IMR-90 (cell line): ENCODE results near the gene RIMBP2.

Experiments used
- BHLHE40 ChIP-seq: fragments of 150-350 bp; IDR thresholded peaks from 2 replicates; pipeline ENCODE4 v1.6.1; 2016; ENCODE audit warnings: mild to moderate bottlenecking, low read depth, low read length
- CEBPB ChIP-seq: IDR thresholded peaks from 2 replicates; pipeline ENCODE4 v1.6.1; 2012; ENCODE audit warnings: low read depth, low read length, improper control_type of control experiment
- CTCF ChIP-seq: conservative IDR thresholded peaks from 2 replicates; pipeline ENCODE4 v1.5.1; 2012; ENCODE audit warnings: mild to moderate bottlenecking, low read depth, low read length, improper control_type of control experiment
- FOS ChIP-seq: fragments of 150-350 bp; IDR thresholded peaks from 2 replicates; pipeline ENCODE4 v1.6.1; 2016; ENCODE audit warnings: low read depth, low read length
- MAFK ChIP-seq: IDR thresholded peaks from 2 replicates; pipeline ENCODE4 v1.6.1; 2012; ENCODE audit warnings: low read depth, low read length, improper control_type of control experiment
- MAZ ChIP-seq: IDR thresholded peaks from 2 replicates; pipeline ENCODE4 v1.6.1; 2012; ENCODE audit warnings: low read depth, mild to moderate bottlenecking, low read length, improper control_type of control experiment, moderate library complexity, borderline replicate concordance
- MXI1 ChIP-seq: IDR thresholded peaks from 2 replicates; pipeline ENCODE4 v1.6.1; 2012; ENCODE audit warnings: low read depth, mild to moderate bottlenecking, low read length, moderate library complexity, borderline replicate concordance
- NFE2L2 ChIP-seq: fragments of 150-350 bp; IDR thresholded peaks from 2 replicates; pipeline ENCODE4 v1.6.1; 2016; ENCODE audit warnings: low read depth, mild to moderate bottlenecking, low read length
- POLR2A ChIP-seq: IDR thresholded peaks from 2 replicates; pipeline ENCODE4 v1.6.1; 2012; ENCODE audit warnings: mild to moderate bottlenecking, low read depth, low read length
- RAD21 ChIP-seq: IDR thresholded peaks from 2 replicates; pipeline ENCODE4 v1.6.1; 2012; ENCODE audit warnings: low read length, improper control_type of control experiment
- RCOR1 ChIP-seq: IDR thresholded peaks from 2 replicates; pipeline ENCODE4 v1.6.1; 2012; ENCODE audit warnings: mild to moderate bottlenecking, low read length, improper control_type of control experiment; ENCODE audit not compliant: insufficient replicate concordance
- RFX5 ChIP-seq: IDR thresholded peaks from 2 replicates; pipeline ENCODE4 v1.8.0; 2012; ENCODE audit warnings: low read depth, mild to moderate bottlenecking, low read length, moderate library complexity
- SMC3 ChIP-seq: fragments of 150-350 bp; IDR thresholded peaks from 2 replicates; pipeline ENCODE4 v1.6.1; 2016; ENCODE audit warnings: low read depth, mild to moderate bottlenecking, antibody characterized with exemption, low read length, moderate library complexity
- TF ChIP-seq, protein P1 (sequence below): fragments of 150-350 bp; IDR thresholded peaks from 2 replicates; pipeline ENCODE4 v1.6.1; 2017; ENCODE audit warnings: mild to moderate bottlenecking, antibody characterized with exemption, low read length, low read depth

GRCh38 chr12:130494736-130495135 is 221.4 kb downstream of the RIMBP2 start:
- TF ChIP-seq CEBPB (no peak), CTCF (no peak), NFE2L2 (no peak), SMC3 (no peak), POLR2A (no peak), MAZ (no peak), MAFK (no peak), RAD21 (no peak), BHLHE40 (no peak), RFX5 (no peak), MXI1 (no peak), FOS (no peak), RCOR1 (no peak)
- TF ChIP-seq, protein P1, sequence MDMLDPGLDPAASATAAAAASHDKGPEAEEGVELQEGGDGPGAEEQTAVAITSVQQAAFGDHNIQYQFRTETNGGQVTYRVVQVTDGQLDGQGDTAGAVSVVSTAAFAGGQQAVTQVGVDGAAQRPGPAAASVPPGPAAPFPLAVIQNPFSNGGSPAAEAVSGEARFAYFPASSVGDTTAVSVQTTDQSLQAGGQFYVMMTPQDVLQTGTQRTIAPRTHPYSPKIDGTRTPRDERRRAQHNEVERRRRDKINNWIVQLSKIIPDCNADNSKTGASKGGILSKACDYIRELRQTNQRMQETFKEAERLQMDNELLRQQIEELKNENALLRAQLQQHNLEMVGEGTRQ, result no peak
